Stomach (tissue), 9 donors: ENCODE results near the gene JCAD. TPM values are rescaled to one million over a fixed set of nuclear protein-coding genes. Genes with fewer than 3 reads are reported as not detected.
"Not testable (repeated sequence)": the region's sequence is repeated elsewhere in the genome, so short reads cannot be mapped to it uniquely, and the experiment has no call there.

ENCODE experiments used
- DNase-seq, 2 donors: peaks; one replicate each; pipeline versions ENCODE4 v3.0.0 to v3.0.0-alpha.2; 2013 to 2019
- H3K27ac ChIP-seq, 5 donors: fragments of 200-600 bp in 4 of 5; sonication (generic) in 4 of 5; one replicate each; pipeline ENCODE4 v1.5.1; 2013 to 2019; ENCODE audit warnings: mild to moderate bottlenecking in 1 of 5, moderate library complexity in 1 of 5
- H3K27me3 ChIP-seq, 3 donors: fragments of 200-600 bp; sonication (generic); one replicate each; pipeline ENCODE4 v1.5.1; 2017 to 2019; ENCODE audit warnings: mixed run types in 1 of 3
- H3K36me3 ChIP-seq, 4 donors: fragments of 200-600 bp; sonication (generic); 1 replicate in 3 of 4; 2 replicates in 1 of 4; pipeline ENCODE4 v1.5.1; 2016 to 2019
- H3K4me1 ChIP-seq, 4 donors: fragments of 200-600 bp; sonication (generic); one replicate each; pipeline ENCODE4 v1.5.1; 2016 to 2019
- H3K4me3 ChIP-seq, 4 donors: fragments of 200-600 bp; sonication (generic) in 3 of 4; one replicate each; pipeline ENCODE4 v1.5.1; 2016 to 2019; ENCODE audit warnings: mild to moderate bottlenecking in 1 of 4
- H3K9me3 ChIP-seq, 4 donors: fragments of 200-600 bp; sonication (generic); one replicate each; pipeline ENCODE4 v1.5.1; 2016 to 2019
- CTCF ChIP-seq, 7 experiments: fragments of 450-650 bp in 4 of 7; fragments of 200-600 bp in 3 of 7; sonication (generic) in 3 of 7; IDR thresholded peaks; one replicate each; pipeline ENCODE4 v1.5.1; 2016 to 2019; ENCODE audit warnings: antibody characterized with exemption in 7 of 7, control low read depth in 2 of 7, mild to moderate bottlenecking in 1 of 7
- EP300 ChIP-seq: sonication (generic); formaldehyde crosslinking; IDR thresholded peaks from one replicate; pipeline ENCODE4 v1.6.1; 2017; ENCODE audit warnings: antibody characterized with exemption
- POLR2A ChIP-seq, 4 donors: fragments of 450-650 bp; IDR thresholded peaks; one replicate each; pipeline ENCODE4 v1.6.1; 2016; ENCODE audit warnings: antibody characterized with exemption in 4 of 4, control low read depth in 2 of 4, mild to moderate bottlenecking in 1 of 4, moderate library complexity in 1 of 4
- POLR2AphosphoS5 ChIP-seq, 3 donors: sonication (generic); formaldehyde crosslinking; IDR thresholded peaks; one replicate each; pipeline ENCODE4 v1.6.1; 2016; ENCODE audit warnings: antibody characterized with exemption in 3 of 3
- WGBS, 5 donors: extraction: QIAGEN DNeasy Blood & Tissue Kit in 3 of 5; methylation state at CpG; one replicate each; pipeline versions ENCODE4 v1.1.5 to v1.1.7; 2013 to 2018; 5-methylcytosine and 5-hydroxymethylcytosine counted together
- intact Hi-C: fragments of 100-400 bp; cut with DNase I; formaldehyde crosslinking; loops from one replicate; pipeline ENCODE4 v1.15.1; 2023; ENCODE audit warnings: low total_unique reads
- polyA plus RNA-seq, 3 donors: library from polyadenylated mRNA; stranded (reverse); fragments of 200-250 nt; gene quantifications; one replicate each; pipeline ENCODE4 v1.2.3, GENCODE V29; 2013
- total RNA-seq, 5 donors: library from RNA; depleted of rRNA; stranded (reverse); fragments of >200 nt; gene quantifications; one replicate each; pipeline versions ENCODE4 v1.1.0 to v1.2.3, GENCODE V29; 2014 to 2016
- donor health status: healthy with polysubstance abuse.
- donor health status: Bipolar disorder and iron deficiency.
- donor health status: healthy.

JCAD gene
- total and polyA plus RNA-seq, 8 donors, result 1.6 to 30.3 (median 10.4) TPM

DNA sequence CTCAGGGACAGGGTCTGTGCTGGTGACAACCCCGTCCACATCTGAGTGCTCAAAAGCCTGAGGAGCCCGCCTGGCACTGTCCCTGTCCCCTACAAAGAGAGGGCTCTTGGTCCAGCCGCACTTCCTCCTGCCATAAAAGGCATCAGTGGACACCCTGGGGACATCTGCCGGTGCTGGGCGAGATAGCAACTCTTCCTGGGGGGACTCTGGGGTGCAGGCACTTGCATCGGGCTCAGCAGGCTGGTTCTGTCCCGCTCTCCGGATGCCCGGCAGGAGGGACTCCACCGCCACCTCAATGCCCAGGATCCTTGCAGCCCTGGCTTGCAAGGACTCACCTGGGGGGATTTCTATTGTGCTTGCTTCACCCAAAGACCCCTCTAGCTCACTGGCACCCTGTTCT is 32.8 kb downstream of the JCAD start:
- no peaks in the 10 kb centered on the region for H3K9me3 ChIP-seq
- H3K36me3 ChIP-seq, result peaks cover 0 to 11% (median 0%) of the 10 kb centered on the region in 4 donors
- intact Hi-C loops, result no loop called here
- WGBS, 5 donors, result 89 to 96% (median 92%) methylated on average over 2 to 10 of the region's 10 CpGs
- peak overlapping the region in 1 of 4 donors; percentile 34 for H3K4me3 ChIP-seq
- no peak for TF ChIP-seq POLR2AphosphoS5 (IDR thresholded peaks at IDR 0.05)
- TF ChIP-seq EP300, result no peak
- no peak for TF ChIP-seq CTCF (IDR thresholded peaks at IDR 0.05)
- no peak for TF ChIP-seq POLR2A (IDR thresholded peaks at IDR 0.05)
- DNase-seq, result no peak
- peaks cover 19 to 45% (median 33%) of the 10 kb centered on the region in 4 donors for H3K4me1 ChIP-seq
- H3K27ac ChIP-seq, result peak overlapping the region in 3 of 5 donors; percentile 58 to 77 (median 62)
- no peaks in the 10 kb centered on the region for H3K27me3 ChIP-seq

DNA sequence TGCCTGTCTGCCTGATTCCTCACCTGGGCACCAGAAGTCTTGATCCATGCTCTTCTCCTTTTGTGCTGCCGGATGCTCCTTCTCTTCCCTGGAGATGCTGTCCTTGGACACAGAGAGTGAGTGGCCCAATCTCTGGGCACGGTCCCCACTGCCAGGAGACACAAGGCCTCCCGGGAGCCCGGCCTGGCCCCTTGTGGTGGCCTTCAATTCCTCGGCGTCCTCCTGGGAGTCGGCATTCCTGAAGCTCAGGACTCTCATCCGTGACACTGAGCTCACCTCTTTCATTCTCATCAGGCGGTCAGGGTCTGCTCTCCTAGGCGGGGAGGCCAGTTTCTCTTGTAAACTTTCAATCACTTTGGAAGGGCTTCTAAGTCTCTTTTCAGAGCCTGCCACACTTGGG is 33.3 kb downstream of the JCAD start:
- TF ChIP-seq EP300 (no peak), CTCF (IDR thresholded peaks at IDR 0.05) (no peak), POLR2AphosphoS5 (IDR thresholded peaks at IDR 0.05) (no peak), POLR2A (IDR thresholded peaks at IDR 0.05) (no peak)
- peak overlapping the region in 1 of 5 donors; percentile 77 for H3K27ac ChIP-seq
- intact Hi-C loops, result no loop called here
- peaks cover 0 to 11% (median 0%) of the 10 kb centered on the region in 4 donors for H3K36me3 ChIP-seq
- H3K9me3 ChIP-seq, result no peaks in the 10 kb centered on the region
- no peak overlapping the region for H3K4me3 ChIP-seq
- H3K4me1 ChIP-seq, result peaks cover 19 to 45% (median 33%) of the 10 kb centered on the region in 4 donors
- DNase-seq, result no peak
- H3K27me3 ChIP-seq, result no peaks in the 10 kb centered on the region
- WGBS, 5 donors, result 90 to 96% (median 93%) methylated on average over 10 of the region's 10 CpGs

DNA sequence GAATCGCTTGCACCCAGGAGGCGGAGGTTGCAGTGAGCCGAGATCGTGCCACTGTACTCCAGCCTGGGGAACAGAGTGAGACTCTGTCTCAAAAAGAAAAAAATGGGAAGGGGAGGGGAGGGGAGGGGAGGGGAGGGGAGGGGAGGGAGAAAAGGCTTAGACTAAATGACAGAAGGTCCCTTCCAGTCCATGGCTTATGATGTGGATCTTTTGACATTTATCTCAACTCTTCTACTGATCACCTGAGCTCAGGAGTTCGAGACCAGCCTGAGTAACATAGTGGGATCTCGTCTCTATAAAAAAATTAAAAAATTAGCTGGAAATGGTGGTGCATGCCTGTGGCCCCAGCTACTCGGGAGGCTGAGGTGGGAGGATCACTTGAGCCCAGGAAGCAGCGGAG is 34.0 kb downstream of the JCAD start:
- H3K9me3 ChIP-seq, H3K27ac ChIP-seq, intact Hi-C loops, H3K4me3 ChIP-seq, DNase-seq, H3K27me3 ChIP-seq: not testable (repeated sequence)
- peaks cover 19 to 45% (median 32%) of the 10 kb centered on the region in 4 donors for H3K4me1 ChIP-seq
- H3K36me3 ChIP-seq, result peaks cover 0 to 11% (median 0%) of the 10 kb centered on the region in 4 donors
- WGBS, 5 donors, result 93 to 97% (median 96%) methylated on average over 8 of the region's 8 CpGs

DNA sequence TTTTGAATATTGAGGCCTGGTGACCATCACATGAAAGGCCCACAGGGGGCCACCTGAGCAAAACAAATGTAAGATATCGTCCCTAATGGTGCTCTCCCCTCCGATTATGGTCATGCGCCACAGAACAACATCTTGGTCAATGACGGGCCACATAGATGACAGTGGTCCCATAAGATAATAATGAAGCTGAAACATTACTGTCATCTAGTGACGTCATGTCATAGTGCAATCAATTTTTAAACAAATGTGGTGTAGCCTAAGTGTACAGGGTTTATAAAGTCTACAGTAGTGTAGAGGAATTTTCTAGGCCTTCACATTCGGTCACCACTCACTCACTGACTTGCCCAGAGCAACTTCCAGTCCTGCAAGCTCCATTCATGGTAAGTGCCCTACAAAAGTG is 36.8 kb downstream of the JCAD start:
- Histone ChIP-seq H3K4me1 (peaks cover 3 to 17% (median 10%) of the 10 kb centered on the region in 4 donors), H3K27me3 (no peaks in the 10 kb centered on the region), H3K9me3 (no peaks in the 10 kb centered on the region), H3K27ac (no peak overlapping the region), H3K36me3 (peaks cover 0 to 11% (median 0%) of the 10 kb centered on the region in 4 donors), H3K4me3 (no peak overlapping the region)
- intact Hi-C loops, result no loop called here
- no peak for TF ChIP-seq POLR2AphosphoS5 (IDR thresholded peaks at IDR 0.05)
- no peak for TF ChIP-seq CTCF (IDR thresholded peaks at IDR 0.05)
- no peak for TF ChIP-seq EP300
- no peak for TF ChIP-seq POLR2A (IDR thresholded peaks at IDR 0.05)
- 94 to 95% (median 94%) methylated on average over 6 of the region's 6 CpGs for WGBS, 5 donors
- DNase-seq, result no peak

DNA sequence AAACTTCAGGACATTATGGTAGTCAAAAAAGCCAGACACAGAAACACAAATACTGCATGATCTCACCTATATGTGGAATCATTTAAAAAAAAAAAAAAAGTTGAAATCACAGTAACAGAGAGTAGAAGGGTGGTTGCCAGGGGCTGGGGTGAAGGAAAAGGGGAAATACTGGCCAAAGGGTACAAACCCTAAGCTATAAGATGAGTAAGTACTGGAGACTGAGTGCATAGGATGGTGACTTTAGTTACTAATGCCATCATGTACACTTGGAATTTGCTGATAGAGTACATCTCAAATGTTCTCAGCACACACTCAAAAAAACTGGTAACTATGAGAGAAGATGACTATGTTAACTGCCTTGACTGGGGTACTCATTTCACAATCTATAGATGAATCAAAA is 39.9 kb downstream of the JCAD start:
- peaks cover 0 to 7% (median 0%) of the 10 kb centered on the region in 4 donors for H3K36me3 ChIP-seq
- intact Hi-C loops, result no loop called here
- no peaks in the 10 kb centered on the region for H3K9me3 ChIP-seq
- no peak for TF ChIP-seq POLR2AphosphoS5 (IDR thresholded peaks at IDR 0.05)
- H3K4me3 ChIP-seq, result no peak overlapping the region
- no peaks in the 10 kb centered on the region for H3K27me3 ChIP-seq
- H3K27ac ChIP-seq, result no peak overlapping the region
- H3K4me1 ChIP-seq, result peaks cover 0 to 4% (median 0%) of the 10 kb centered on the region in 4 donors
- no peak for DNase-seq
